Karpas-422 (cell line): ENCODE results near the gene KRT83. TPM values are rescaled to one million over a fixed set of nuclear protein-coding genes. Genes with fewer than 3 reads are reported as not detected.

ENCODE experiments used
- DNase-seq: peaks from one replicate; pipeline ENCODE4 v3.0.0-alpha.2; 2015
- H2AFZ ChIP-seq: fragments of 200-600 bp; sonication (generic); 2 replicates; pipeline ENCODE4 v1.6.1; 2014; ENCODE audit warnings: antibody characterized with exemption, low read length, mixed read lengths
- H3K27ac ChIP-seq: fragments of 200-600 bp; sonication (generic); 2 replicates; pipeline ENCODE4 v1.5.1; 2014; ENCODE audit warnings: mild to moderate bottlenecking, low read length, moderate library complexity
- H3K27me3 ChIP-seq: fragments of 200-600 bp; sonication (generic); 2 replicates; pipeline ENCODE4 v1.6.1; 2014; ENCODE audit warnings: low read length, mixed read lengths
- H3K36me3 ChIP-seq: fragments of 200-600 bp; sonication (generic); 2 replicates; pipeline ENCODE4 v1.6.1; 2014; ENCODE audit warnings: low read length, mixed read lengths; ENCODE audit not compliant: insufficient read depth
- H3K4me1 ChIP-seq: fragments of 200-600 bp; sonication (generic); 2 replicates; pipeline ENCODE4 v1.6.1; 2014; ENCODE audit warnings: mild to moderate bottlenecking, low read length, mixed read lengths
- H3K4me2 ChIP-seq: fragments of 200-600 bp; sonication (generic); 2 replicates; pipeline ENCODE4 v1.6.1; 2014; ENCODE audit warnings: low read length, low read depth, mild to moderate bottlenecking; ENCODE audit not compliant: poor library complexity, severe bottlenecking
- H3K4me3 ChIP-seq: fragments of 200-600 bp; sonication (generic); 2 replicates; pipeline ENCODE4 v1.5.1; 2014; ENCODE audit warnings: mild to moderate bottlenecking, antibody characterized with exemption, low read length, mixed read lengths
- H3K79me2 ChIP-seq: fragments of 200-600 bp; sonication (generic); 2 replicates; pipeline ENCODE4 v1.6.1; 2014; ENCODE audit warnings: mild to moderate bottlenecking, low read length, mixed read lengths
- H3K9ac ChIP-seq: fragments of 200-600 bp; sonication (generic); 2 replicates; pipeline ENCODE4 v1.6.0; 2014; ENCODE audit warnings: low read length
- H3K9me2 ChIP-seq: fragments of 200-600 bp; sonication (generic), shearing (Covaris generic); replicated peaks from 2 replicates; pipeline ENCODE4 v1.6.0; 2014; ENCODE audit warnings: mild to moderate bottlenecking, low read length, moderate library complexity; ENCODE audit not compliant: insufficient read depth
- H3K9me3 ChIP-seq: fragments of 300-700, 200-600 bp; sonication (generic); 2 replicates; pipeline ENCODE4 v1.6.1; 2014; ENCODE audit warnings: low read length, mixed read lengths
- H4K20me1 ChIP-seq: fragments of 200-600 bp; sonication (generic); 2 replicates; pipeline ENCODE4 v1.6.1; 2014; ENCODE audit warnings: mild to moderate bottlenecking, antibody characterized with exemption, low read length, low read depth; ENCODE audit not compliant: insufficient read depth
- total RNA-seq: library from RNA; depleted of rRNA; stranded (reverse); fragments of >200 nt; shearing (Covaris generic); gene quantifications from 2 replicates; pipeline ENCODE4 v1.2.3, GENCODE V29; 2014; ENCODE audit warnings: low replicate concordance

KRT83 gene
- total RNA-seq, 1 experiment from 2014 or later, result not detected

- DNase-seq, result no peak
- Histone ChIP-seq H3K9me2 (no peaks in the 10 kb centered on the region), H2AFZ (no peak overlapping the region), H3K9ac (no peak overlapping the region), H3K36me3 (no peaks in the 10 kb centered on the region), H3K9me3 (no peaks in the 10 kb centered on the region), H3K27ac (no peak overlapping the region), H3K27me3 (peaks cover 2% of the 10 kb centered on the region; the same call in 1 of the 2 replicates), H3K4me1 (no peaks in the 10 kb centered on the region), H3K79me2 (no peaks in the 10 kb centered on the region), H3K4me3 (no peak overlapping the region), H3K4me2 (no peak overlapping the region), H4K20me1 (no peaks in the 10 kb centered on the region)
Observed at GRCh38 chr12:52314511-52314910, 6.7 kb downstream of the KRT83 start.

GRCh38 chr12:52313926-52314325, 7.3 kb downstream of the KRT83 start:
- Histone ChIP-seq H3K9ac (no peak overlapping the region), H3K36me3 (no peaks in the 10 kb centered on the region), H3K79me2 (no peaks in the 10 kb centered on the region), H3K4me3 (no peak overlapping the region), H2AFZ (no peak overlapping the region), H3K4me1 (no peaks in the 10 kb centered on the region), H3K4me2 (no peak overlapping the region), H4K20me1 (no peaks in the 10 kb centered on the region), H3K27me3 (peaks cover 2% of the 10 kb centered on the region; the same call in 1 of the 2 replicates), H3K27ac (no peak overlapping the region), H3K9me3 (no peaks in the 10 kb centered on the region), H3K9me2 (no peaks in the 10 kb centered on the region)
- no peak for DNase-seq

GRCh38 chr12:52313461-52313860, 7.7 kb downstream of the KRT83 start:
- no peaks in the 10 kb centered on the region for H3K9me2 ChIP-seq
- no peak for DNase-seq

GRCh38 chr12:52312086-52312485, 9.1 kb downstream of the KRT83 start:
- Histone ChIP-seq H3K9ac (no peak overlapping the region), H3K9me2 (no peaks in the 10 kb centered on the region), H4K20me1 (no peaks in the 10 kb centered on the region), H3K27ac (no peak overlapping the region), H3K27me3 (peaks cover 2% of the 10 kb centered on the region; the same call in 1 of the 2 replicates), H3K4me1 (no peaks in the 10 kb centered on the region), H2AFZ (no peak overlapping the region), H3K4me2 (no peak overlapping the region), H3K36me3 (no peaks in the 10 kb centered on the region), H3K79me2 (no peaks in the 10 kb centered on the region), H3K9me3 (no peaks in the 10 kb centered on the region), H3K4me3 (no peak overlapping the region)
- no peak for DNase-seq

More at GRCh38 chr12:52313461-52313860, 7.7 kb downstream of the KRT83 start:
- Histone ChIP-seq H4K20me1 (no peaks in the 10 kb centered on the region), H3K79me2 (no peaks in the 10 kb centered on the region), H3K9me3 (no peaks in the 10 kb centered on the region), H3K36me3 (no peaks in the 10 kb centered on the region), H3K27ac (no peak overlapping the region), H3K4me1 (no peaks in the 10 kb centered on the region), H3K4me2 (no peak overlapping the region), H3K27me3 (peaks cover 2% of the 10 kb centered on the region; the same call in 1 of the 2 replicates), H3K9ac (no peak overlapping the region), H2AFZ (no peak overlapping the region), H3K4me3 (no peak overlapping the region)

GRCh38 chr12:52311285-52311648, 9.9 kb downstream of the KRT83 start:
- no peaks in the 10 kb centered on the region for H3K9me3 ChIP-seq
- no peak overlapping the region for H3K4me3 ChIP-seq
- no peaks in the 10 kb centered on the region for H4K20me1 ChIP-seq
- H3K9ac ChIP-seq, result no peak overlapping the region
- H3K36me3 ChIP-seq, result no peaks in the 10 kb centered on the region
- no peak for DNase-seq
- no peak overlapping the region for H3K4me2 ChIP-seq
- no peak overlapping the region for H3K27ac ChIP-seq
- peaks cover 2% of the 10 kb centered on the region; the same call in 1 of the 2 replicates for H3K27me3 ChIP-seq
- no peaks in the 10 kb centered on the region for H3K4me1 ChIP-seq
- no peaks in the 10 kb centered on the region for H3K79me2 ChIP-seq
- H3K9me2 ChIP-seq, result no peaks in the 10 kb centered on the region
- no peak overlapping the region for H2AFZ ChIP-seq

GRCh38 chr12:52310622-52311284, 10.4 kb downstream of the KRT83 start:
- Histone ChIP-seq H2AFZ (no peak overlapping the region), H3K9me2 (no peaks in the 10 kb centered on the region), H3K79me2 (no peaks in the 10 kb centered on the region), H3K4me1 (no peaks in the 10 kb centered on the region), H3K36me3 (no peaks in the 10 kb centered on the region), H3K4me2 (no peak overlapping the region), H3K4me3 (no peak overlapping the region), H3K9ac (no peak overlapping the region), H4K20me1 (no peaks in the 10 kb centered on the region), H3K9me3 (no peaks in the 10 kb centered on the region), H3K27me3 (peaks cover 2% of the 10 kb centered on the region; the same call in 1 of the 2 replicates), H3K27ac (no peak overlapping the region)
- no peak for DNase-seq

GRCh38 chr12:52308806-52309425, 12.3 kb downstream of the KRT83 start:
- H3K9me3 ChIP-seq, result no peaks in the 10 kb centered on the region
- no peaks in the 10 kb centered on the region for H3K4me1 ChIP-seq
- no peaks in the 10 kb centered on the region for H3K9me2 ChIP-seq
- no peak for DNase-seq
- no peak overlapping the region for H3K4me3 ChIP-seq
- no peaks in the 10 kb centered on the region for H3K36me3 ChIP-seq
- peaks cover 2% of the 10 kb centered on the region; the same call in 1 of the 2 replicates for H3K27me3 ChIP-seq
- no peak overlapping the region for H2AFZ ChIP-seq
- no peaks in the 10 kb centered on the region for H3K79me2 ChIP-seq
- H3K4me2 ChIP-seq, result no peak overlapping the region
- no peaks in the 10 kb centered on the region for H4K20me1 ChIP-seq
- no peak overlapping the region for H3K9ac ChIP-seq
- H3K27ac ChIP-seq, result no peak overlapping the region

GRCh38 chr12:52307836-52308805, 13.1 kb downstream of the KRT83 start:
- no peak for DNase-seq
- Histone ChIP-seq H3K4me3 (no peak overlapping the region), H3K27me3 (peaks cover 2% of the 10 kb centered on the region; the same call in 1 of the 2 replicates), H4K20me1 (no peaks in the 10 kb centered on the region), H2AFZ (no peak overlapping the region), H3K36me3 (no peaks in the 10 kb centered on the region), H3K9ac (no peak overlapping the region), H3K79me2 (no peaks in the 10 kb centered on the region), H3K4me2 (no peak overlapping the region), H3K9me2 (no peaks in the 10 kb centered on the region), H3K9me3 (no peaks in the 10 kb centered on the region), H3K27ac (no peak overlapping the region), H3K4me1 (no peaks in the 10 kb centered on the region)
